GM19397 (cell line): ENCODE measurements around the gene DRC3.

ENCODE experiments used
- ATAC-seq: cut with Tn5 transposase; IDR thresholded peaks from one replicate; pipeline ENCODE4 v1.9.1; 2021; ENCODE audit warnings: mild to moderate bottlenecking, moderate library complexity; ENCODE audit not compliant: unreplicated experiment

The DRC3 gene

DNA sequence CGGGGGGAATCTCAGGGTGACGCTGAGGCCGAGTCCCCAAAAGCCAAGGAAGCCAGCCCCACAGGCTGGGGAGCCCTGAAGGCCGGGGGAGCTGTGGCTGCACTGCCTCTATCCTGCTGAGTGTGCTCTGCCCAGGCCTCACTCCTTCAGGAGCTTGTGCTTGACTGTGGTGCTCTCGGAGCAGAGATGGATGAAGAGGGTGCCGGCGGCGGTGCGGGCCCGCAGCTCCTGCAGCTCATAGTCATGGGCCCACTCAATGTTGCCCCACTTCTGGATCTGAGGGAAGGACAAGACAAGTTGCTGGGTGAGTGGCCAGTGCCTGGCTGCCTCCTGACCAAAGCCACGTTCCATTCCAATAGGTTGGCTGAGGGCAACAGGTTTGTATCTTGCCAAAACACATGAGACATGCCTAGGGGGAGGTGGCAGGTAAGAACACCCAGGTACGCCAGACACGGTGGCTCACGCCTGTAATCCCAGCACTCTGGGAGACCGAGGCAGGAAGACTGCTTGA is 45.8 kb downstream of the DRC3 start:
- ATAC-seq, result no peak

GRCh38 chr17:18019838-18020154 is 47.1 kb downstream of the DRC3 start:
- no peak for ATAC-seq

GRCh38 chr17:18020971-18021370 is 48.3 kb downstream of the DRC3 start:
- ATAC-seq, result no peak

DNA sequence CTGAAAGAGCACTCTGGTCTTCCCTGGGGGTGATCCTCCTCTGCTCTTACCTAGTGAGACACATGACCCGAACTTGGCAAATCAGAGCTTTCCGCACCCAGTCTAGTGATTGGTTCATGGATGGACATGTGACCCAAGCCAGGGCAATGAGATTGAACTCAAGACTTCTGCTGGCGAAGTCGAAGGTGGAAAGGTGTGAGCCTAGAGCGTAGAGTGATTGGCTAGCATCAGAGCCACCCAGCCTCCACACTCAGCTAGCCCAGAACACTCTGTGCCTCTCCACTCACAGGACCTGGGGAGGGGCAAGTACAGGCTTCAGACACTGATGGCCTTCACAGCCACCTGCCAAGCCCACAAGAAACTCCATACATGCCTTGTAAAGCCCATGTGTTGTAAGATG is 48.7 kb downstream of the DRC3 start:
- no peak for ATAC-seq

- ATAC-seq, result no peak
Measured at GRCh38 chr17:18025241-18025944, 52.7 kb downstream of the DRC3 start.

- ATAC-seq, result no peak
Measured at GRCh38 chr17:18025945-18026776, 53.5 kb downstream of the DRC3 start.

DNA sequence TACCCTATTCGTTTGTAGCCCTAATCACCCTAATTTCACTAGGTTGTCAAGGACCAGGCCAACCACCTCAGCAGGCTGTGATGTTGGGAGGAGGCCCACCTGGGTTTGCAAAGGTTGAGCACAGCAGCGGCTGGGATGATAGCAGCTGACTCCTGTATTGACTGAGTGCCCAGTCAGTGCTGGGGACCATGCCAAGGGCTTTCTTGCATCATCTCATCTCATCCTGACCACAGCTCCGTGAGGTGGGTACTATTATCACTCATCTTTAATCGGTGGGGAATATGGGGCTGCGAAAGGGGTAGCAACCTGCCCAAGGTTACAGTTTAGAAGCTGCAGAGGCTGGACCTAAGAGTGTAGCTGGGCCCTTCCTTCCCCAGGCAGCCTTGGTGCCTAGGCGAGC is 54.6 kb downstream of the DRC3 start:
- no peak for ATAC-seq

DNA sequence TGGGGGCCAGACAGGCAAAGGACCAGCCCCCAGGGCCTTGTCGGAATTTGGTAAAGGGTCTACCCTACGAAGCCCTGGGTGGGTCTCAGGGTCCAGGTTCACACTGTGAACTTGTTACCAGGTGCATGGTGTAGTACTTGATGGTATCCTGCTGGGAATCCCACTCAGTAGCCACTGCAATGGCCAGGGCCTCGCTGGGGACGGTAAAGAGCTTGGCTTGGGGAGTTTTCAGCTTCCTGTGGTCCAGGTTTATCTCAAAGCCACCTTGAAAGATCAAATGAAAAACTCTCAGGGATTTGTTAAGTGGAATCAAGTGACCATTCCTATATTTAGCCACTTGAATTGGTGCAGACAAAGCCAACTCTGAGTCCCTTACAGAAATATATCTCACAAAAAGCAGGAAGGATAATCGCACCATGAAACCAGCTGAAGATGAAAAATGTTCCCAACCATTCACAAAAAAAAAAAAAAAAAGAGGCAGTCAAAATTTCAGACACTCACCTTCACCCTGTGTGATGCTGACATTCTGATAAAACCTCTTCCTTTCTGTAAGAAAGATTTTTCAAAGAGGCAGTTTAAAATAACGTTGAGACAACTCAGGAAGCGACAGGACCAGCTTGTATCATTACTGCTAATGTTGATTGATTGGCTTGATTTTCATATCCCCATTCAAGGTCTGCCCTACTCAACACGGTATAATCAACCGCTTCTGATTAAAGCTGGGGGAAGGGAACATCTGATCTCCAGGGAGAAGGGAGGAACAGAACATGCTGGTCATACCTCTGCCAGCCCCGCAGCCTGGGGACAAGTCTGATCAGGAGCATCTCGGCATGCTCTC is 55.7 kb downstream of the DRC3 start:
- no peak for ATAC-seq

GRCh38 chr17:18028952-18029540 is 56.4 kb downstream of the DRC3 start:
- no peak for ATAC-seq

GRCh38 chr17:18031955-18032354 is 59.3 kb downstream of the DRC3 start:
- ATAC-seq, result no peak

DNA sequence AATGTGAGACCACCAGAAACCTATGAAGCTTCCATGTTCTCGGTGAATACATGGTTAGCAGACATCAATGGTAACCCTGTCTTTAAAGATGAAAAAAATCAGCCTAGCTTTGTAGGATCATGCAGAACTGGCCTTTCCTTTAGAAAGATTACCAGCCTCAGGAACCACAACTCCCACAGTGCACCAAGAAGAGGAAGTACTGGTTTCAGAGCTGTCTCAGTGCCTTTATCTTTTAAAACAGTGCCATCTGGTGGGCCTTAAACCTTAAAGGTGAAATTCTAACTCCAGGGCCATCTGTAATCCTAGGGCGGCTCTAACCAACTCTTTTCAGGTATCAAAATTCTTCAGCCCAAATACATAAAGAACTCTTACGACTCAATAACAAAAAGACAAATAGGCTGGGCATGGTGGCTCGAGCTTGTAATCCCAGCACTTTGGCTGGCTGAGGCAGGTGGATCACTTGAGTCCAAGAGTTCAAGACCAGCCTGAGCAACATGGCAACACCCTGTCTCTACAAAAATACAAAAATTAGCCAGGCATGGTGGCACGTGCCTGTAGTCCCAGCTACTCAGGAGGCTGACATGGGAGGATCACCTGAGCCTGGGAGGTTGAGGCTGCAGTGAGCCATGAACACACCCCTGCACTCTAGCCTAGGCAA is 60.9 kb downstream of the DRC3 start:
- ATAC-seq, result peak; percentile 48

DNA sequence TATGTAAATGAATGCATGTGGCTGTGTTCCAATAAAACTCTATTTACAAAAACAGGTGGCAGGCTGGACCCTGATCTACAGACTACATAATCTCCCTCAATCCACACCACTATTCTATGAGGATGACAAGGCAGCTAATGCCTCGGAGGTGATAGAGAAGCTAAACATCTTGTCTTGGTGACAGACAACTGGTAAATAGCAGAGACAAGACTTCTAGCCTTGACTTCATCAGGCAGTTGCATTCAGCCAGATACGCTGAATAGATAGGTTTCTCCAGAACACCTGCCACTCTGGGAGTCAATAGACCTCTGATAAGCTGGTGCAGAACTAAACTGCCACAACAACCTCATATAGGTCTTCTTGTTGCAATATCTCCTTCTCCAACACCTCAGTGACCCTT is 63.0 kb downstream of the DRC3 start:
- ATAC-seq, result no peak

GRCh38 chr17:18037486-18037885 is 64.8 kb downstream of the DRC3 start:
- no peak for ATAC-seq

GRCh38 chr17:18038149-18038850 is 65.6 kb downstream of the DRC3 start:
- ATAC-seq, result no peak

- peak; percentile 89 for ATAC-seq
Measured at GRCh38 chr17:18038861-18039534, 66.3 kb downstream of the DRC3 start, which contains the start of the genes ATPAF2 and GID4. TSS of gene ATPAF2 (minus strand) at chr17:18039168. CDS start at chr17:18039013, 155 bp downstream. TSS of gene GID4 (plus strand) at chr17:18039408. CDS start at chr17:18039465, 57 bp downstream.

DNA sequence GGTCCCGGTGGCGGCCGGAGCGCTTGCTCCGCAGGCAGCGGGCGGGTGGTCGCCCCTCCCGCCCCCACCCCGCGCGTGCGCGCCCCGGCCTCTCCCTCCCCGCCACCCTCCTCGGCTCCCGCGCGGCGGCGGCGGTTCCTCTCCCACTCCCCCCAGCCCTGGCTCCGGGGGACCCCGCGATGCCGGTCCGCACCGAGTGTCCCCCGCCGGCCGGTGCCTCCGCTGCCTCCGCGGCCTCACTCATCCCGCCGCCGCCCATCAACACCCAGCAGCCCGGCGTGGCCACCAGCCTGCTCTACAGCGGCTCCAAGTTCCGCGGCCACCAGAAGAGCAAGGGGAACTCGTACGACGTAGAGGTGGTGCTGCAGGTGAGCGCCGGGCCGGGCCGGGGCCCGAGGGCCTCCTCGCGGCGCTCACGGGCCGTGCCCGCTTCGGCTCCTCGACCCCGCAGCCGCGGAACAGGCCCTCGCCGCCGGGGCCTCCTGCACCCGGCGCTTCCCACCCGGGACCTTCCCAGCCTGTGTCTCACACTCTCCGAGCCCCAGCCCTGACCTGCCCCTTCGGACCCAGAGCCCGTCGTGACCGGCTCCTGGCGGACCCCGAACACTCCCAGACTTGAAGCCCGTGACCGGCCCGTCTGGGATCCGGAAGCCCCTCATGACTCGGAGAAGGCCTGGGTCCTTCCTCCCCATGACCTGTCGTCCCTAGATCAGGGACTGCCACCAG is 67.0 kb downstream of the DRC3 start:
- peak; percentile 35 for ATAC-seq

DNA sequence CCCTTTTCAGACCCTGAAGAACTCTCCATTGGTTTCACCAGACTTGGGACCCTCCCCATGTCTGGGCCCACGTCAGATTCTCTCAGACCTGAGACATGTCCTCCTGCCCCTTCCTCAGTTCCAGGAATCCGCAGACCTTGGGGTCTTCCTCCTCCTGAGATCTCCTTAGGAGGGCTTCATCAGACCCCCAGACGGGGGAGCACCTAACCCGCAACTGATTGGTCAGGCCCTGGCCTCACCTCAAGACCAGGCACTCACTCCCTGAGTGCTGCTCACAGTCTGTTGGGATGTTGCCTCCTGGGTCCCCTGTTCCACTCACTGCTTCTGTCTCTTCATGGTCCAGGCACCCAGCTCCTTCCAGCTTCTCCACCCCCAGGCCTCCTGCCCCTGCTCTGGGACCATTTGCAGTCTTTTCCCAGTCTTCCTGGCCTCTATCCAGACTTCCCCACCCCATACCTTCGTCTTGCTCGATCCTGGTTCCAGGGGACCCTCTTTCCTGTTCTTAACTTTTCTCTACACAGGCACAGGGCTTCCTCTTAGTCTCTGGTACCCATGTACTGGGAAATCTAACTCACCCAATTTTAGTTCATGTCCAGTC is 67.7 kb downstream of the DRC3 start:
- no peak for ATAC-seq

- no peak for ATAC-seq
Measured at GRCh38 chr17:18041776-18042175, 69.1 kb downstream of the DRC3 start.
